IMR-90 (cell line): Measurements from ENCODE around the gene PCGF2. TPM values are rescaled to one million over a fixed set of nuclear protein-coding genes. Genes with fewer than 3 reads are reported as not detected.
A peak's percentile ranks its signal among the peaks of the same experiment; 100 is the strongest.

Source experiments
- ATAC-seq: fragments of 200-7000 bp; cut with Tn5 transposase; 2 replicates; pipeline ENCODE4 v1.9.1; 2020; ENCODE audit warnings: low read depth, mild to moderate bottlenecking, moderate library complexity
- BruUV-seq: library from RNA; stranded (reverse); fragments of 400-500 nt; replicated peaks from 2 replicates; lab custom pipeline; 2021; lab: Mats Ljungman, UMichigan
- CTCF ChIA-PET: fragments of 300-600 bp; formaldehyde crosslinking; extraction: SDS; loops from one replicate; lab custom pipeline; 2021; ENCODE audit warnings: antibody characterized with exemption; lab: Yijun Ruan, JAX
- POLR2A ChIA-PET: fragments of 300-600 bp; sonication (Branson Sonifier 250); formaldehyde crosslinking; loops from one replicate; lab custom pipeline; 2022; ENCODE audit warnings: antibody characterized with exemption; ENCODE audit not compliant: unreplicated experiment; lab: Charles Lee
- DNase-seq: peaks from one replicate; pipeline ENCODE4 v3.0.0; 2013
- H2AFZ ChIP-seq: replicated peaks from 2 replicates; pipeline ENCODE3; 2013; ENCODE audit warnings: low read length, mild to moderate bottlenecking; ENCODE audit not compliant: poor library complexity
- H2AK5ac ChIP-seq: 2 replicates; pipeline ENCODE4 v1.6.1; 2013; ENCODE audit warnings: low read depth, low read length, inconsistent platforms
- H2AK9ac ChIP-seq: replicated peaks from 2 replicates; pipeline ENCODE3; 2013; ENCODE audit warnings: mild to moderate bottlenecking, low read depth, low read length, moderate library complexity; ENCODE audit not compliant: poor library complexity
- H2BK120ac ChIP-seq: 2 replicates; pipeline ENCODE4 v1.6.1; 2013; ENCODE audit warnings: low read depth, low read length, inconsistent platforms
- H2BK15ac ChIP-seq: 3 replicates; pipeline ENCODE4 v1.6.1; 2013; ENCODE audit warnings: low read depth, low read length, inconsistent platforms
- H2BK20ac ChIP-seq: 2 replicates; pipeline ENCODE4 v1.6.1; 2013; ENCODE audit warnings: low read depth, mild to moderate bottlenecking, inconsistent platforms, low read length, moderate library complexity
- H2BK5ac ChIP-seq: 2 replicates; pipeline ENCODE4 v1.6.1; 2013; ENCODE audit warnings: mild to moderate bottlenecking, low read depth, low read length, inconsistent platforms; ENCODE audit not compliant: poor library complexity, severe bottlenecking
- H3K14ac ChIP-seq: replicated peaks from 2 replicates; pipeline ENCODE4 v1.6.1; 2013; ENCODE audit warnings: low read depth, low read length, inconsistent platforms
- H3K18ac ChIP-seq: 2 replicates; pipeline ENCODE4 v1.6.1; 2013; ENCODE audit warnings: low read depth, low read length, control low read depth
- H3K23ac ChIP-seq: 2 replicates; pipeline ENCODE4 v1.6.1; 2013; ENCODE audit warnings: low read depth, low read length, inconsistent platforms
- H3K27ac ChIP-seq: 2 replicates; pipeline ENCODE4 v1.5.1; 2013; ENCODE audit warnings: mild to moderate bottlenecking, control low read depth, low read length; ENCODE audit not compliant: insufficient read depth
- H3K27me3 ChIP-seq: 2 replicates; pipeline ENCODE4 v1.6.1; 2013; ENCODE audit warnings: low read length; ENCODE audit not compliant: control insufficient read depth, insufficient read depth
- H3K36me3 ChIP-seq: 2 replicates; pipeline ENCODE4 v1.6.1; 2013; ENCODE audit warnings: low read length, mixed read lengths; ENCODE audit not compliant: control insufficient read depth, insufficient read depth
- H3K4ac ChIP-seq: 2 replicates; pipeline ENCODE4 v1.6.1; 2013; ENCODE audit warnings: low read depth, low read length, inconsistent platforms
- H3K4me1 ChIP-seq: 2 replicates; pipeline ENCODE4 v1.6.1; 2013; ENCODE audit warnings: low read length, mixed read lengths; ENCODE audit not compliant: control insufficient read depth, insufficient read depth
- H3K4me2 ChIP-seq: 2 replicates; pipeline ENCODE4 v1.6.1; 2013; ENCODE audit warnings: low read depth, mild to moderate bottlenecking, control low read depth, low read length, moderate library complexity
- H3K4me3 ChIP-seq: 2 replicates; pipeline ENCODE4 v1.5.1; 2013; ENCODE audit warnings: low read depth, mild to moderate bottlenecking, control low read depth, low read length, moderate library complexity; ENCODE audit not compliant: insufficient read depth
- H3K56ac ChIP-seq: 2 replicates; pipeline ENCODE4 v1.6.1; 2013; ENCODE audit warnings: low read length, inconsistent platforms; ENCODE audit not compliant: insufficient read depth; ENCODE audit errors: extremely low read depth
- H3K79me1 ChIP-seq, 2 experiments: 2 replicates each; pipeline ENCODE4 v1.6.1; 2013; ENCODE audit warnings: low read length in 2 of 2, inconsistent platforms in 1 of 2, low read depth in 1 of 2
- H3K9ac ChIP-seq: 2 replicates; pipeline ENCODE4 v1.6.1; 2013; ENCODE audit warnings: low read depth, low read length, control low read depth
- H3K9me1 ChIP-seq: 2 replicates; pipeline ENCODE4 v1.6.1; 2013; ENCODE audit warnings: low read length, inconsistent platforms; ENCODE audit not compliant: insufficient read depth
- H3K9me3 ChIP-seq: 2 replicates; pipeline ENCODE4 v1.6.1; 2013; ENCODE audit warnings: low read length; ENCODE audit not compliant: control insufficient read depth, insufficient read depth
- H4K20me1 ChIP-seq: 2 replicates; pipeline ENCODE4 v1.6.1; 2013; ENCODE audit warnings: low read length, inconsistent platforms; ENCODE audit not compliant: insufficient read depth
- H4K5ac ChIP-seq: 2 replicates; pipeline ENCODE4 v1.6.1; 2013; ENCODE audit warnings: mild to moderate bottlenecking, low read depth, low read length, control low read depth
- H4K8ac ChIP-seq, 2 experiments: 2 replicates each; pipeline ENCODE4 v1.6.1; 2013; ENCODE audit warnings: low read depth in 2 of 2, low read length in 2 of 2, control low read depth in 1 of 2, inconsistent platforms in 1 of 2
- H4K91ac ChIP-seq: 2 replicates; pipeline ENCODE4 v1.6.1; 2013; ENCODE audit warnings: low read depth, low read length, inconsistent platforms; ENCODE audit not compliant: insufficient read depth
- BHLHE40 ChIP-seq: fragments of 150-350 bp; IDR thresholded peaks from 2 replicates; pipeline ENCODE4 v1.6.1; 2016; ENCODE audit warnings: mild to moderate bottlenecking, low read depth, low read length
- CEBPB ChIP-seq: IDR thresholded peaks from 2 replicates; pipeline ENCODE4 v1.6.1; 2012; ENCODE audit warnings: low read depth, low read length, improper control_type of control experiment
- CHD1 ChIP-seq: IDR thresholded peaks from 2 replicates; pipeline ENCODE4 v1.6.1; 2012; ENCODE audit warnings: low read depth, low read length, improper control_type of control experiment
- CTCF ChIP-seq: conservative IDR thresholded peaks from 2 replicates; pipeline ENCODE4 v1.5.1; 2012; ENCODE audit warnings: mild to moderate bottlenecking, low read depth, low read length, improper control_type of control experiment
- ELK1 ChIP-seq: fragments of 150-350 bp; IDR thresholded peaks from 2 replicates; pipeline ENCODE4 v1.6.1; 2016; ENCODE audit warnings: low read depth, mild to moderate bottlenecking, low read length, moderate library complexity, borderline replicate concordance
- FOS ChIP-seq: fragments of 150-350 bp; IDR thresholded peaks from 2 replicates; pipeline ENCODE4 v1.6.1; 2016; ENCODE audit warnings: low read depth, low read length
- MAFK ChIP-seq: IDR thresholded peaks from 2 replicates; pipeline ENCODE4 v1.6.1; 2012; ENCODE audit warnings: low read depth, low read length, improper control_type of control experiment
- MAZ ChIP-seq: IDR thresholded peaks from 2 replicates; pipeline ENCODE4 v1.6.1; 2012; ENCODE audit warnings: low read depth, mild to moderate bottlenecking, low read length, improper control_type of control experiment, moderate library complexity, borderline replicate concordance
- MXI1 ChIP-seq: IDR thresholded peaks from 2 replicates; pipeline ENCODE4 v1.6.1; 2012; ENCODE audit warnings: low read depth, mild to moderate bottlenecking, low read length, moderate library complexity, borderline replicate concordance
- NFE2L2 ChIP-seq: fragments of 150-350 bp; IDR thresholded peaks from 2 replicates; pipeline ENCODE4 v1.6.1; 2016; ENCODE audit warnings: low read depth, mild to moderate bottlenecking, low read length
- POLR2A ChIP-seq: IDR thresholded peaks from 2 replicates; pipeline ENCODE4 v1.6.1; 2012; ENCODE audit warnings: mild to moderate bottlenecking, low read depth, low read length
- RAD21 ChIP-seq: IDR thresholded peaks from 2 replicates; pipeline ENCODE4 v1.6.1; 2012; ENCODE audit warnings: low read length, improper control_type of control experiment
- RCOR1 ChIP-seq: IDR thresholded peaks from 2 replicates; pipeline ENCODE4 v1.6.1; 2012; ENCODE audit warnings: mild to moderate bottlenecking, low read length, improper control_type of control experiment; ENCODE audit not compliant: insufficient replicate concordance
- RFX5 ChIP-seq: IDR thresholded peaks from 2 replicates; pipeline ENCODE4 v1.8.0; 2012; ENCODE audit warnings: low read depth, mild to moderate bottlenecking, low read length, moderate library complexity
- SMC3 ChIP-seq: fragments of 150-350 bp; IDR thresholded peaks from 2 replicates; pipeline ENCODE4 v1.6.1; 2016; ENCODE audit warnings: low read depth, mild to moderate bottlenecking, antibody characterized with exemption, low read length, moderate library complexity
- USF2 ChIP-seq: fragments of 150-350 bp; IDR thresholded peaks from 2 replicates; pipeline ENCODE4 v1.6.1; 2017; ENCODE audit warnings: mild to moderate bottlenecking, antibody characterized with exemption, low read length, low read depth
- WGBS, 2 experiments: methylation state at CpG; one replicate each; pipeline versions ENCODE4 v1.1.5 to v1.1.7; 2013; ENCODE audit warnings: missing lambda C conversion rate in 2 of 2; ENCODE audit not compliant: insufficient read length in 1 of 2; ENCODE audit errors: extremely low coverage in 2 of 2; 5-methylcytosine and 5-hydroxymethylcytosine counted together
- dilution Hi-C: fragments of 300-500 bp; cut with HindIII; formaldehyde crosslinking; loops from one replicate; pipeline ENCODE4 v1.14.3; 2018; ENCODE audit warnings: low sequenced_read_pairs; ENCODE audit not compliant: unreplicated experiment
- in situ Hi-C: fragments of 300-500 bp; cut with MboI; formaldehyde crosslinking; loops from 3 replicates; pipeline ENCODE4 v1.14.3; 2019; ENCODE audit warnings: low sequenced_read_pairs, inconsistent platforms, mixed read lengths
- intact Hi-C: fragments of 100-400 bp; cut with micrococcal nuclease; formaldehyde crosslinking; loops from 2 replicates; pipeline ENCODE4 v1.10.0; 2022
- polyA plus RNA-seq, 3 experiments: library from polyadenylated mRNA; depleted of rRNA; stranded (reverse); fragments of >200 nt; gene quantifications; 2 replicates each; pipeline ENCODE4 v1.2.3, GENCODE V29; 2012; ENCODE audit warnings: low replicate concordance in 1 of 3
- total RNA-seq: library from RNA; depleted of rRNA; stranded (reverse); fragments of >200 nt; gene quantifications from 2 replicates; pipeline ENCODE4 v1.2.3, GENCODE V29; 2012

The PCGF2 gene
- total and polyA plus RNA-seq, 2 of the 4 experiments (the other 2 are of a cell fraction): 1.1 to 18.2 TPM

- no peak overlapping the region for H2AFZ ChIP-seq
- 87% methylated on average over 9 of the region's 29 CpGs; no CpG with 5 or more reads in 1 of the 2 experiments for WGBS, 2 experiments
- no peak overlapping the region for H2BK120ac ChIP-seq
- no peak overlapping the region for H4K91ac ChIP-seq
- H3K36me3 ChIP-seq: peaks cover 62% of the 10 kb centered on the region
- BruUV-seq: no TSS peak
- peak overlapping the region; percentile 55 for H2AK9ac ChIP-seq
- CTCF ChIA-PET: no interaction called here
- H3K4ac ChIP-seq: no peak overlapping the region
- DNase-seq (no peak), ATAC-seq (no peak)
- H3K9ac ChIP-seq: no peak overlapping the region
- H3K4me2 ChIP-seq: no peak overlapping the region
- H3K27me3 ChIP-seq: no peaks in the 10 kb centered on the region
- H2BK15ac ChIP-seq: no peak overlapping the region
- POLR2A ChIA-PET: no interaction called here
- no peak overlapping the region for H3K4me3 ChIP-seq
- H3K9me3 ChIP-seq: no peaks in the 10 kb centered on the region
- no peak overlapping the region for H3K56ac ChIP-seq
- in situ Hi-C loops: no loop called here
- H3K27ac ChIP-seq: no peak overlapping the region
- dilution Hi-C loops: no loop called here
- H3K14ac ChIP-seq: no peak overlapping the region
- TF ChIP-seq NFE2L2: no peak
- TF ChIP-seq CHD1: no peak
- no peak for TF ChIP-seq MAZ
- TF ChIP-seq RAD21: no peak
- no peak for TF ChIP-seq RFX5
- TF ChIP-seq POLR2A: no peak
- TF ChIP-seq SMC3: no peak
- no peak for TF ChIP-seq MAFK
- TF ChIP-seq MXI1: no peak
- TF ChIP-seq CEBPB: no peak
- no peak for TF ChIP-seq USF2
- no peak for TF ChIP-seq RCOR1
- no peak for TF ChIP-seq ELK1
- no peak for TF ChIP-seq CTCF
- no peak for TF ChIP-seq FOS
- no peak for TF ChIP-seq BHLHE40
- no peak overlapping the region for H2AK5ac ChIP-seq
- H2BK5ac ChIP-seq: no peak overlapping the region
- intact Hi-C loops: no loop called here
- no peaks in the 10 kb centered on the region for H4K20me1 ChIP-seq
- H3K79me1 ChIP-seq: no peaks in the 10 kb centered on the region
- H3K4me1 ChIP-seq: no peaks in the 10 kb centered on the region; the same call in 1 of the 2 replicates
- no peak overlapping the region for H4K5ac ChIP-seq
- no peak overlapping the region for H3K23ac ChIP-seq
- no peak overlapping the region for H3K18ac ChIP-seq
- H4K8ac ChIP-seq: no peak overlapping the region
- H2BK20ac ChIP-seq: no peak overlapping the region
- no peaks in the 10 kb centered on the region for H3K9me1 ChIP-seq
Observed at GRCh38 chr17:38719289-38719942, 28.7 kb downstream of the PCGF2 start.
